GM19397 (cell line): ENCODE data around the gene NRF1.

Experiments used
- ATAC-seq: cut with Tn5 transposase; IDR thresholded peaks from one replicate; pipeline ENCODE4 v1.9.1; 2021; ENCODE audit warnings: mild to moderate bottlenecking, moderate library complexity; ENCODE audit not compliant: unreplicated experiment

The NRF1 gene

DNA sequence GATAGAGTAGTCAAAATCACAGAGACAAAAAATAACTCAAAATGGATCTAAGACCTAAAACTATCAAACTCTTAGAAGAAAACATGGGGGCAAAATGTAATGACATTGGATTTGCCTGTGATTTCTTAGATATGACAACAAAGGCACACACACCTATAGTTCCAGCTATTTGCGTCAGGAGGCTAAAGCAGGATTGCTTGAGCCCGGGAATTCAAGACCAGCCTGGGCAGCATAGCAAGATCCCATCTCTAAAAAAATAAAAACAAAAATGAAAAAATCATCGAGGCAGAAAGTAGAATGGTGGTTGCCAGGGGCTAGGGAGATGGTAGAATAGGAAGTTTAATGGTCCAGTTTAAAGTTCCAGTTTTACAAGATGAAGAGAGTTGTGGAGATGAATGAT lies 113.3 kb downstream of the NRF1 start:
- no peak for ATAC-seq

DNA sequence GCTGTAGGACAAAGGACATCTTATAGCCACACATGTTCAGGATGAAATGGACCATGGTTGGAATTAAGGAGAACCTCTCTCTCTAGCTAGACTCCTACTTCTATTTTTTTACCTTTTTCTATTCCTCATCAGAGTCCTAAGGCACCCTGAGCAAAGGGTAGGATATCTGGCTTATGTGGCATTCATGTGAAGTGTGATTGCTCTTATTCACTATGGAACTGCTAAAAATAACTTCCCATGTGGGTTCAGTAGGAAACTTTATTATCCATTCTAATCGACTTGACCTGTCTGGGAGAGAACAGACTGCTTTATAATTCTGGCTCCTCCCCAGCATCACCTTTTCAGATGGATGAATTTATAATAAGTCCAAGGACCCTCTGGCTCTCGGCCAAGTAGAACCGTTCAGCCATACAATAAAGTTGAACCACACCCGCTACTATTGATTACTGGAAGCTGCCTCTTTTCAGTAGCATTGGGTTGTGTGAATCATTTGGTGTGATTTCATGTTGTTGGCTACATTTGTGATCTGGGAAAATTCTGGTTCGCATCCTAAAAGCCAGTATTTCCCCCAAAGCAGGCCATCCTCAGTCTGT lies 117.5 kb downstream of the NRF1 start:
- ATAC-seq, result no peak

DNA sequence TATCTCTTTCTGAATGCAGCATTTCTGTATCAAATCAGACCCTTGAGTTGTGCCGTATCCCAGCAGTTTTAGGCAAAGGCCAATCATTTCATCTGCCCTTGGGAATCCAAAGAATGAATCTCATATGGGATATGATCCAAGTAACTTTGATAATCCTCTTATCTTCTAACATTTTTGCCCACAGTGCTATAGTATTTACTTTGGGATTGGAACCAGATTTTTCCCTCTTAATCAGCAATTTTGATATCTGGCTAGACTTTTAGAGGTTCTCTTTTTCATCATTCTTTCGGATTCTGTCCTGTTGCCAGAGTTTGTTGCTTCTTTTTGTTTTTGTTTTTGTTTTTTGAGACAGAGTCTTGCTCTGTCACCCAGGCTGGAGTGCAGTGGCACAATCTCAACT lies 118.0 kb downstream of the NRF1 start:
- no peak for ATAC-seq

DNA sequence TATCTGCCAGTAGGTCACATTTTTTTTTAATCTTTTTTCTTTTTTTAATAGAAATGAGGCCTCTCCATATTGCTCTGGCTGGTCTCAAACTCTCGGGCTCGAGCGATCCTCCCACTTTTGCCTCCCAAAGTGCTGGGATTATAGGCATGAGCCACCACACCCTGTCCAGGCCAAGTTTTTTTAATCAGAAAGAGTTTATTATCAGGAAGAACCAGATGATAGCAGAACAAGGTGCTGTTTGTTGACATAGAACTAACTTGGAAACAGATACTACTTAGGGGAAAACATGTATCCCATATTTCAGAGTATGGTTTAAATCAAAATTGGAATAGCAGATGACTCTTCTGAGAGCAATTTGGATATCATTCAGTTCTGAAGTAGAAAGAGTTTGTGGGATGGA lies 118.6 kb downstream of the NRF1 start:
- no peak for ATAC-seq

DNA sequence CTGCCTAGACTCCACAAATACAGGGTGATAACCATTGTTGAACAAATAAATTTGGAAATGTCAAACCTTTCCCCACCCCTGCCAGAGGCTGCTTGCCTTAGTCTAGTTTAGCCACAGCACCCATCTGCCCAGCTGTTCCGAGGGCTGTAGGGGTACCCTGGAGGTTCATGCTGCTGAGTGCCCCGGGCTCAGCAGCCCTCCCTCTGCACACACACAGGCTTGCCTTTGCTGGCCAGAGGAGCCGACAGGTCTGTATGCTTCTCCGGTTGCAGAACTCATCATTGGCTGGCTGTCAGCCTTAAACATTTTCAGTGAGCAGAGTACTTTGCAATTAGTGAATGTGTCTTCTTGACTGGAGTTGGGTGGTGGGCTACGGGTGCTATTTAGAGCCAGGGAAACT lies 122.9 kb downstream of the NRF1 start:
- ATAC-seq, result no peak

DNA sequence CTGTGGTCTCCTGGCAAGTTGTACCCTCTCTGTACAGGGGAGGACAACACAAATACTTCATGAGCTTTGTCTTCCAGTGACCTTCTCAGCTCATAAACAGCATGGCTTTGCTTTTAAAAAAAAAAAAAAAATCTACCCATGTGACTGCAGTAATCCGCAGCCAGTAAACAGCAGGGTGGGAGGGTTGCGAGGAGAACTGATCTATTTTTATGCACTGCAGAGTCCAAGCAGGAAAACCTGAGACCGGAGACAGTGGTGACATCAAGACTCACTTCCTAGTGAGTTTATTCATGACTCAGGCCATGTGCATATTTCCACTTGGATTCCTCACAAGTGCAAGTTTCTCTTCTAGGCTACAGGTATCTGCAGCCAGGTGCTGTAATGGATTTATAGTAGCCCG lies 127.9 kb downstream of the NRF1 start:
- no peak for ATAC-seq

DNA sequence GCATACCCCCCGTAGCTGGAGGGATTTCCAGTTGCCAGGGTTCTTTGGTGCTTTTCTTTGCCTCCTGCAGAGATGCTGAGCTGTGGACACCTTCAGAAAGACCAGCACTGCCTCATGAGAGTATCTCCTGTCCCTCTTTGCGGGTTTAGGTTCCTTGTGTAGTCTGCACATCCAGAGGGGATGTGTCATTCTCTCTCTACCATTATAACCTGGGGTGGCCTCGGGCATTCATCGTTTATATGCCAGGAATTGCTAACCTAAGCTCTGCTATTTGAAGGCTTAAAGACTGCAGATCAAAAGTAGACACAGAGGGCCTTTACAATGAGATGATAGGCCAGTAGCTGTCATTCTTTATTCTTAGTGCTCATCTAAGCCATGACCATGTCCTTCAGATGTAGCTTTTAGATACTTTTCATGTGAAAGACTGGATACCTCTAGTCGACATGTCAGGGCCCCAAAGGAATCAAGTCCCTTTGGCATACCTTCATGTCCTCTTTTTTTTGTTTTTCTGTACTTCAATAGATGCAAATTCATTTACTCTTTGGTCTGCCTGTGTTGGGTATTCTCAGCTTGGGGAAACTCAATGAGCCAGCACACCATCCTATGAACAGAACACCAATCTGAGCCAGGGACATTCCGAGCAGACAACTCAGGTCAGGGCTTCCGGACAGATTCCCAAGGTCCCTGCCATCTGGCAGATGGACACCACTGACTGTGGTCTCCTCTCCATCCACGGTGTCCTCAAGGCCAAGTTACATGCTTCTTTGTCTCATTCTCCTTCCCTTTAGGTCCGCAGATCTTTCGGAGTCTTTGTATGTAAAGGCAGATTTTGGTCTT lies 129.3 kb downstream of the NRF1 start:
- ATAC-seq, result no peak

DNA sequence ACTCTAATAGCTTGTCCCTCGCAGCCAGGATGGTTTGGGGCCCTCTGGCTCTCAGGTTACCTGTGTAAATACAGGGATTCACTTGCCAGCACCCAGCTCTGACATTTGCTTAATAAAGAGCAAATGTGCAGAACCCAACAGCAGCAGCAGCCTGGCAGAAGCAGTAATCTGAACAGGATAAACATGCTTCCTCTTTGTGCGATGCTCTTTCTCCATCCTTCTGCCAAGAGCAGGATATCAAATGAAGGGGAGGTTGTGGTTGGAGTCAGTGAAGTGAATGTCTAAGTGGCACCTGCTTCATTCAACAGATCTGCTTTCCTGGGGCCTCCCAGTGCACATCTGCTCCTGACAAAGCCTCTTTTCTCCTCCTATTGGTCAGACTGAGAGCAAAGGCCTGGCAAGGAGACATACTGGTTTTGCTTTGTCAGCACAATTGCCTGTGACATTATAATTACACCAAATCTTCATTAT lies 130.3 kb downstream of the NRF1 start:
- ATAC-seq, result no peak

DNA sequence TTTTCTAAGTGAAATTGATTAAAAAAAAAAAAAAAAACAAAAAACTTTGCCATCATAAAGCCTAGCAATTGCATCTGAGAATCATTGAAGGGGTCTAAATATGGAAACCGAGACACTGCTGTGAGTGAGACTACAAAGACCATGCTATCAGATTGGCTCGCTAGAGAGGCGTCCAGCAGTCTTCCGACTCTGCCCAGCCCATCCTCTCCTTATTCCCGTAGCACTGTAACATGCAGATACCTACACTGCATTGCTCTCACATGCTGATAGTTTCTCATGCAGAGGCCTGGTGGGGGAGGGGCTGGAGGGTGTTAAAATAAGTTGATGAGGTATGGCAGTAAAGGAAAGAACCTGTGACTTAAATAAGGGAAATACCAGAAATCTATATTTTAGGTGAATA lies 130.7 kb downstream of the NRF1 start:
- ATAC-seq, result no peak

DNA sequence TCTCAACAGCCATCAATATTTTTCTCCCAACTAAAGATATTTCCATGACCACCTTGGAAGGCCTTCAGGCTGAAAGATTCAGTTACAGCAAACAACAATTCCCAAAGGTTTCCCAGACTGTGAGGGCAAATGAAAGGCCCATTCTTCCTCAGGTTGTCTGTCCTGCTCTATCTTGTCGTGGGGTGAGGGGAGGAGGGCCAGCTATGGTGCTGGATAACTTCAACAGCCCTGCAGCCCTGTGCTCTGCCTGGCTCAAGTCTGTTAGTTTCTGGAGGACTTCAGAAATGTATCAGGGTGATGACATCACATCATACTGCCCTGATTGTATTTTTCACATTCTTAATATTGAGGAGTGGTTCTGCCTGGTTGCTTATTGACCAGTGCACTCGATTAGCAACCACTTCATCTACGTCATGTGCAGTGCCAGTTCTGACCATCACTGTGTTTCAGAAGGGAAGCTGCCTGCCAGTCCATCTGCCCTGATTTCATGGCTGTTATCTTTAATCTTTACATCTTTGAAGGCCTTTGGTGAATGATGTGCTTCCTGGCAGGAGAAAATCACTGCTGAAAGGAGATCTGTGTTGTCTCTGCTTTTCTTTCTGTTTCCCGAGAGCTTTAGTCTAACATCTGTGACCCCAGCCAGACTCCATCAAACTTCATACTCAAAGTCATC lies 135.5 kb downstream of the NRF1 start:
- ATAC-seq, result no peak

DNA sequence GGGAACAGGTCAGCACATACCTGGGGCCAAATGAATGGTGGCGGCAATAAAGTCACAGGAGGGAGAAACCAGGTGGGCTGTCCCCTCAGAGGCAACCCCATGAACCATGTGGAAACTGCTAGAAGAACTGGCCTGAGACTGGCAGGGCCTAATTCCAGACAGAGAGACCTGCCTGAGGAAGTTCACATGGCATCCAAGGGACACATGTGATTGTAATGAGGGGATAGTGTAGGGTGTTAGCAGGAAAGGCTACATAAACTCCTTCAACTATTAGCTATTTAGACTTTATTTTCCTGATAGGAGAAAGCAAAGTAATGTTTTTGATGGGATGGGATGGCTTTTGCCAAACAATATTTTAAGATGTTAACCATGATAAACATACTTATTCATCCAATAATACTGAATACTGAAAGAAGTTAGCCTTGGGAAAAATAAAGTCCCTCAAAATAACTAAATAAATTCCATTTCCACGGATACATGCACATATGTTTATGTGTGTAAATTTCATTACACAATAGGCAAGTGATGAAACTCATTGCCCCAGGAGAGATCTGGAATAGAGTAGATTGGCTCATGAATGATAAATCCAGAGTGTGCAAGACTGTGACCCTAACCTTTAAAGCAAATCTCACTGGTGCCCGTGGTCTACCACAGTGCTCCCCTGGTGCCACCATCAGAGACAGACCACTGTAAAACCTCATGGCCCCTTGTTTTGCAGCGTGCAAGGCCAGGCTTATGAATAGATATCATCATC lies 137.0 kb downstream of the NRF1 start:
- ATAC-seq, result no peak

DNA sequence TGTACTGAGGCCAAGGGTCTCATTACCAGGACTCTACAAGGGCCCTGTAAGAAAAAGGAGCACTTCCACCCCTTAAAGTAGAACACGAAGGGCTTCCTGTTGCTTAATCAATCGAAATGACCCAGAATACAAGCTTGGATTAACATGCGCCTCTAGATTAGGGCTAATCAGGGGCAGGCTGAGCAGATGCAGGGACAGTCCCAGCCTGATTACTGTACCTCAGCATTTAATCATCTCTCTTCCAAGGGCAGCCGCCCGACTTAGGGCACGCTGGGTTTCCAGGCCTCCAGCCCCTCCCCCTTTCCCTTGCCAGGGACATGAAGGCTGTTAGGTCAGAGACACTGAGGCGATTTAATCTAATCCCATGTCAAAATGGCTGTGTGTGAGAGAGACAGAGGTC lies 138.6 kb downstream of the NRF1 start:
- no peak for ATAC-seq

DNA sequence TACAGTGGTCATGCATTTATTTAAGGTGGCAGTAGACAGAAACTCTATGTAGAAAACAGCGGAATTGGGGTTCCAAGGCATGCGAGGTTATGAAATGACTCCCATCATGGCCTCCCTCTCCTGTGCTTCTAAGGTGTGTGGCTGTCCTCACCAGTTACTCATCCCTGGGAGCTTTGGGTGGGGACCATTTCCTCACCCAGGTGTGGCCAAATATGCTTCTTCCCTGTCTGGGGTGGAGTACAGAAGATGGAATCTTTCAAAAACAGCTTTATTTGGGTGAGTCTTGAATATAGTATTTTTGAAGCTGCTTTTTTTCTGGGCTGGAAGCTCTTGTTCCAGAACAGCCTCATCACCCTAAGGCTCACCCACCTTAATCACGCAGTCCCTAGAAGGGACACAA lies 139.0 kb downstream of the NRF1 start:
- no peak for ATAC-seq

DNA sequence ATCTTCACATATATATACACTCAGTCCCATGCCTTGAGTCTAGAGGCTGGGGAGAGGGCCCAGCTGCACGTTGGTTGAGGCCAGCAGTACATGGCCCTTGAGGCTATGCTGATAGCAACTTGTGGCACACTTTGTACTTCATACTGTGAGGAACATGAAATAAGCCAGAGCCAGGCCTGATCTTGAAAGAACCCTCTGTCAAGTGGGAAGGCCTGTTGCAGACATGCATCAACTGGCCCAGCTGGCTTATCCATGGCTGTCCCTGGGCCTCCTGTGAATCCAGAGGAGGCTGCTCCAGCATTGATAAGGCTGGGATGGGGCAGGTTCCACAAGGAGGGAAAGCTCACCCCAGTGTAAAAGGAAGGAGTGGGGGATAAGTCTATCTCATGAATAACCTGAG lies 140.4 kb downstream of the NRF1 start:
- ATAC-seq, result no peak

DNA sequence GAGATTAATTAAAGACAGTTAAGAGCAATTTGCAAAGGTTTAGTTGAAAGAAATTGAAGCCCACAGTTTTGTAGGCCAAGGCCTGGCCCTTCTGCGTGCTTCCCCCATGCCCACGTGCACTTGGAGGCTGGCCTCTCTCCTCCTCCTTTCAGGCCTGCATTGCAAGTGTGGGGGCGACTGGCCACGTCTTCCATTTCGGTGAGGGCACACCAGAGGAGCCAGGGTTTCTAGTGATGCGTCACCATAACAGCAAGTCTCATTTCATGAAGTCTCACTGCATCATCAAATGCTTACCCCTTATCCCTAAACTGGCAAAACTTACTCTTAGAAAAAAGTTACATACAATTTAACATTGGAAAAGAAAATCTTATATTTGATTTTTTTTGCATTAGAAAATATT lies 141.2 kb downstream of the NRF1 start:
- no peak for ATAC-seq

DNA sequence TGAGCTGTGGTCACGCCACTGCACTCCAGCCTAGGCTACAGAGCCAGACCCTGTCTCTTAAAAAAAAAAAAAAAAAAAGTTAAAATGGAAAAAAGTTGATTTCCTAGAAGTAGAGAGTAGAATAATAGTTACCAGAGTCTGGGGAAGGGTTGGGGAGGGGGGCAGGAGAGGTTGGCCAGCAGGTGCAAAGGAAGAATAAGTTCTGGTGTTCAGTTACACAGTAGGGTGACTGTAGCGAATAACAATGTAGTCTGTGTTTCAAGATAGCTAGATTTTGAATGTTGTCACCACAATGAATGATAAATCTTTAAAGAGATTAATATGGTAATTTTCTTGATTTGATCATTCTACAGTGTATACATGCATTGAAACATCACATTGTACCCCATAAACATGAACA lies 142.9 kb downstream of the NRF1 start:
- ATAC-seq, result no peak

DNA sequence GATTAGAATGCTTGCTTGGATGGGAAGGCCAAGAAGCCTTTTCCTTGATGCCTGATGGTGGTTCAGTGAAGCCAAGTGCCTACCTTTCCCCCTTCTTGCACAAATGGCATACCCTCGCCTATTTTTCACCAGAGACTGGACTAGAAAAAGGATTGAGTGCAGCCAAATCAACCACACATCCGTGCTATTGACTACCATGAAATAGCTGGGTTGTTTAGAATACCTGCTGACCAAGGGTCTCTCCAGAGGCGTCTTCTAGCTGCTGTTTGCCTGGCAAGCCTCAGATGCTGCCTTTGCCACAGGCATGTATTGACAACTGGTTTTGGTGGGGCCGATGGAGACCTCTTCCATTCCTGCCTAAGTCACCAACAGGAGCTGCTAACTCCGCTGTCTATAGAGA lies 146.5 kb downstream of the NRF1 start:
- ATAC-seq, result no peak

DNA sequence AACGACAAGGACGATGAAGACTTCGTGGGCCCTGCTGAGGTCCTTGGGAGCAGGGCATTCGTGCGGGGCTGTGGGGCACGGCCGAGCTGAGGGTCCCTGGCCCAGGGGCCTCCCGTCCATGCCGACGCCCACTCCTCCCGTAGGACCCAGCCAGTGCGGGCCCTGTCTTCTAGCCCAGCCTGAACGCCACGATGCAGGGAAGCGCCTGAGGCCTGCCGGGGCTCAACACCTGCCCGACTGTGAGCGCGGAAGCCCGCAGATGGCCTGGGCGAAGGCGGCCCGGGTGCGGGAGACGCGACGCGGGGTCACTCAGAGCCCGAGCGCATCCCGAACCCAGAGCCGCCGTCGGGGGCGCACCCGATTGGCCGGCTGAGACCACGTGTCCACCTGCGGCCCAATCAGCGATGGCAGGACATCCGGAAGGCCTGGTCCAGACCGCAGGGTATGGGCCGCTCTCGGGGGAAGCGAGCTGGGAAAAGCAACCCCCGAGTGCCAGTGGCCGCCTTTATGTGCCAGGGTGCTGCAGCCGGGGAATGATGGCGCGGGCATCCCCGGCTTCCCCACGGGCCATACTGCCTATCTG lies 151.0 kb downstream of the NRF1 start:
- no peak for ATAC-seq

DNA sequence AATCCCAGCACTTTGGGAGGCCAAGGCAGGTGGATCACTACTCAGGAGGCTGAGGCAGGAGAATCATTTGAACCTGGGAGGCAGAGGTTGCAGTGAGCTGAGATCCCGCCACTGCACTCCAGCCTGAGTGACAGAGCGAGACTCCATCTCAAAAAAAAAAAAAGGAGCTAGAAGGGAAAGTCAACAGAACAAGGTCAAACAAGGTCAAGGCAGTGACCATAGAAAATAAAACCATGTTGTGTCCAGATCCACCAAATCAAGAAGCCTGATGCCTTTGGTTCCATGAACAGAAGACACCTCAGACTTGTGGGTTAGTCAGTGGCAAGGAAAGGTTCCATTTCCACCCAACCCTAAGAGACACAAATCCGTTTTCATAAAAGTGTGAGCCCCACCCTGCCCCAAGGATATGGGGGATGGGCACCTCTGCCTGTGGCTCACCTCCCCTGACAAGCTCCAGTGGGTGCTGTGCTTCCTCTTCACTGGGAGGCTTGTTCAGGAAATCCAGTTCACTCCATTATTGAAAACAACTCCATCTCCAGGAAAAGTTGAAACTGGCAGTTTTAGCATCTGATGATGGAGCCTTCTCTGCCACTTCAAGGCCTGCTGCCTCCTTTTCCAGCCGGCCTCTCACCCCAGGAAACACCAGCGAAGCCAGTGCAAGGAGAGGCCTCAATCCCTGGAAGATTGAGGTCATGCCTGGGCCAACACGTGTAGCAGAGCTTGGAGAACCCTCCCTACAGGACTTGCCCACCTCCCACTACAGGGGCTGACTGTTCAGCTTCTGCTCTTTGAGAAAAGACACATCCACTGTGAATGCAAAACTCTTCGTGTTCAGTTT lies 152.9 kb downstream of the NRF1 start:
- no peak for ATAC-seq

DNA sequence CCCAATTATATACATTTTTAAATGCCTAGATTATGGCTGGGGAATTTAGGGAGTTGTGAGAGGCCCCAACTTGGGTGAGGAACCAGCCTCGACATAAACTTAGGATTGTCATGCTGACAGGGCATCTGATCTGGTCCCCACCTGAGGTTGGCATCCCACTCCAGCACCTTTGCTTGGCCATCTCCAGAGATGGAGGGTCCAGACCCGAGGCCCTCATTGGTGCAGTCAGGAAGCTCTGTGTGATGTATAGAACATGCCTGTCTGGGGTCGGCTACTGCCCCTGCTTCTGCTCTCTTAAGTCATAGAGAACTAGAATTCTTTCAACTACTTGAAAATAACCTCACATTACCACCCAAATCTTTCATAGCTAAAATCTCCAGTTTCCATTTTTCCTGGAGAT lies 153.8 kb downstream of the NRF1 start:
- no peak for ATAC-seq
